SK-N-SH (cell line): ENCODE results near the gene ZNF804A. TPM values are rescaled to one million over a fixed set of nuclear protein-coding genes. Genes with fewer than 3 reads are reported as not detected.

Source experiments
- CTCF ChIA-PET: fragments of 300-600, 350-600 bp; formaldehyde crosslinking; extraction: SDS; loops from one replicate; lab custom pipeline; 2021; lab: Yijun Ruan, JAX
- POLR2A ChIA-PET: fragments of 350-600 bp; sonication (Branson Sonifier 250); formaldehyde crosslinking; extraction: SDS; loops from one replicate; lab custom pipeline; 2020; ENCODE audit warnings: antibody characterized with exemption, inconsistent platforms; lab: Yijun Ruan, JAX
- DNase-seq: peaks from one replicate; pipeline ENCODE4 v3.0.0; 2012
- H2AFZ ChIP-seq: fragments of 200-600 bp; sonication (generic); 2 replicates; pipeline ENCODE4 v1.8.1; 2016; ENCODE audit warnings: antibody characterized with exemption, mild to moderate bottlenecking, low read depth
- H3F3A ChIP-seq: fragments of 200-600 bp; sonication (generic); replicated peaks from 2 replicates; pipeline ENCODE3; 2016; ENCODE audit warnings: antibody characterized with exemption, mild to moderate bottlenecking; ENCODE audit not compliant: insufficient read depth
- H3K27ac ChIP-seq, 2 experiments: fragments of 200-500 bp in 1 of 2; fragments of 200-600 bp in 1 of 2; sonication (Bioruptor generic) in 1 of 2; sonication (generic), shearing (Covaris generic) in 1 of 2; 2 replicates each; pipeline versions ENCODE4 v1.5.1 to v1.6.1; 2014 to 2016; ENCODE audit warnings: low read depth in 2 of 2, inconsistent platforms in 1 of 2, low read length in 1 of 2, mild to moderate bottlenecking in 1 of 2, mixed read lengths in 1 of 2
- H3K27me3 ChIP-seq: fragments of 200-600 bp; sonication (generic), shearing (Covaris generic); 2 replicates; pipeline ENCODE4 v1.6.1; 2016; ENCODE audit warnings: mixed run types; ENCODE audit not compliant: insufficient read depth
- H3K36me3 ChIP-seq, 2 experiments: fragments of 200-500 bp in 1 of 2; fragments of 200-600 bp in 1 of 2; sonication (Bioruptor generic) in 1 of 2; sonication (generic) in 1 of 2; replicated peaks in 1 of 2; 2 replicates each; pipeline versions ENCODE3 to v1.5.1; 2014 to 2016; ENCODE audit warnings: low read length in 1 of 2, mild to moderate bottlenecking in 1 of 2; ENCODE audit not compliant: insufficient read depth in 2 of 2, control insufficient read depth in 1 of 2
- H3K4me1 ChIP-seq, 2 experiments: fragments of 200-500 bp in 1 of 2; fragments of 200-600 bp in 1 of 2; sonication (Bioruptor generic) in 1 of 2; sonication (generic), shearing (Covaris generic) in 1 of 2; 2 replicates each; pipeline versions ENCODE4 v1.5.1 to v1.6.1; 2014 to 2016; ENCODE audit warnings: low read depth in 1 of 2, low read length in 1 of 2, mixed run types in 1 of 2; ENCODE audit not compliant: insufficient read depth in 2 of 2, control insufficient read depth in 1 of 2
- H3K4me2 ChIP-seq: fragments of 200-600 bp; sonication (generic), shearing (Covaris generic); 2 replicates; pipeline ENCODE4 v1.6.1; 2017; ENCODE audit warnings: mixed run types
- H3K4me3 ChIP-seq, 2 experiments: fragments of 200-500 bp in 1 of 2; fragments of 200-600 bp in 1 of 2; sonication (Bioruptor generic) in 1 of 2; sonication (generic), shearing (Covaris generic) in 1 of 2; 2 replicates each; pipeline versions ENCODE4 v1.5.1 to v1.8.1; 2014 to 2016; ENCODE audit warnings: low read depth in 2 of 2, inconsistent platforms in 1 of 2, low read length in 1 of 2, mild to moderate bottlenecking in 1 of 2, mixed read lengths in 1 of 2, moderate library complexity in 1 of 2
- H3K79me2 ChIP-seq: fragments of 200-600 bp; sonication (generic); 2 replicates; pipeline ENCODE4 v1.8.1; 2017; ENCODE audit warnings: mild to moderate bottlenecking; ENCODE audit not compliant: insufficient read depth
- H3K9ac ChIP-seq: fragments of 200-600 bp; sonication (generic); 2 replicates; pipeline ENCODE4 v1.6.1; 2017; ENCODE audit warnings: mixed run types
- H3K9me2 ChIP-seq: fragments of 200-600 bp; sonication (generic); 2 replicates; pipeline ENCODE4 v1.6.1; 2017; ENCODE audit warnings: mixed run types
- H3K9me3 ChIP-seq: fragments of 200-600 bp; sonication (generic); 2 replicates; pipeline ENCODE4 v1.6.1; 2017; ENCODE audit warnings: mixed run types, mild to moderate bottlenecking, moderate library complexity
- H4K20me1 ChIP-seq: fragments of 200-600 bp; sonication (generic); 2 replicates; pipeline ENCODE4 v1.6.1; 2017; ENCODE audit warnings: mild to moderate bottlenecking, mixed run types; ENCODE audit not compliant: insufficient read depth
- CHD2 ChIP-seq: fragments of 150-350 bp; IDR thresholded peaks from 2 replicates; pipeline ENCODE4 v1.6.1; 2018; ENCODE audit warnings: low read length; ENCODE audit not compliant: partially characterized antibody
- EP300 ChIP-seq, 2 experiments: IDR thresholded peaks; 2 replicates each; pipeline versions ENCODE4 v1.4.0 to v1.6.1; 2012; ENCODE audit warnings: borderline replicate concordance in 1 of 2, low read depth in 1 of 2, low read length in 1 of 2
- EZH2phosphoT487 ChIP-seq: fragments of 200-600 bp; sonication (generic); IDR thresholded peaks from 2 replicates; pipeline ENCODE4 v1.6.1; 2017; ENCODE audit warnings: low read depth, mixed run types, mild to moderate bottlenecking, antibody characterized with exemption, moderate library complexity, borderline replicate concordance
- GABPA ChIP-seq: IDR thresholded peaks from 2 replicates; pipeline ENCODE4 v1.4.0; 2012; ENCODE audit warnings: low read depth, mild to moderate bottlenecking
- JUND ChIP-seq: IDR thresholded peaks from 2 replicates; pipeline ENCODE4 v1.4.0; 2012
- NFIC ChIP-seq: IDR thresholded peaks from 2 replicates; pipeline ENCODE4 v1.4.0; 2012; ENCODE audit warnings: borderline replicate concordance
- NRF1 ChIP-seq: IDR thresholded peaks from 2 replicates; pipeline ENCODE4 v1.6.1; 2012; ENCODE audit warnings: low read depth, mild to moderate bottlenecking, low read length
- POLR2AphosphoS5 ChIP-seq: IDR thresholded peaks from 2 replicates; pipeline ENCODE4 v1.6.1; 2012; ENCODE audit warnings: low read depth, low read length
- RCOR1 ChIP-seq: fragments of 150-350 bp; IDR thresholded peaks from 2 replicates; pipeline ENCODE4 v1.6.1; 2017; ENCODE audit warnings: antibody characterized with exemption, low read length
- RFX5 ChIP-seq: IDR thresholded peaks from 2 replicates; pipeline ENCODE4 v1.6.1; 2012; ENCODE audit warnings: mild to moderate bottlenecking, improper control_type of control experiment, low read length
- RXRA ChIP-seq: IDR thresholded peaks from 2 replicates; pipeline ENCODE4 v1.4.0; 2012; ENCODE audit warnings: low read depth, mild to moderate bottlenecking, borderline replicate concordance
- SIN3A ChIP-seq: IDR thresholded peaks from 2 replicates; pipeline ENCODE4 v1.6.1; 2012; ENCODE audit warnings: low read depth, mild to moderate bottlenecking, low read length, moderate library complexity, borderline replicate concordance
- SMC3 ChIP-seq: IDR thresholded peaks from 2 replicates; pipeline ENCODE4 v1.6.1; 2012; ENCODE audit warnings: low read depth, low read length, improper control_type of control experiment
- TAF1 ChIP-seq: IDR thresholded peaks from 2 replicates; pipeline ENCODE4 v1.6.1; 2012; ENCODE audit warnings: low read depth, mild to moderate bottlenecking, low read length, moderate library complexity, borderline replicate concordance
- TCF12 ChIP-seq: IDR thresholded peaks from 2 replicates; pipeline ENCODE4 v1.4.0; 2012
- TEAD4 ChIP-seq: IDR thresholded peaks from 2 replicates; pipeline ENCODE4 v1.4.0; 2012; ENCODE audit warnings: mild to moderate bottlenecking, borderline replicate concordance; ENCODE audit not compliant: insufficient read depth
- YY1 ChIP-seq: IDR thresholded peaks from 2 replicates; pipeline ENCODE4 v1.4.0; 2012; ENCODE audit warnings: low read depth, mild to moderate bottlenecking
- WGBS: methylation state at CpG from one replicate; pipeline ENCODE4 v1.1.6; 2017; ENCODE audit warnings: low lambda C conversion rate; 5-methylcytosine and 5-hydroxymethylcytosine counted together
- polyA plus RNA-seq, 3 experiments: library from polyadenylated mRNA; depleted of rRNA; stranded (reverse); fragments of >200 nt; gene quantifications; 2 replicates each; pipeline ENCODE4 v1.2.3, GENCODE V29; 2012
- TF ChIP-seq, protein P1 (sequence below): IDR thresholded peaks from 2 replicates; pipeline ENCODE4 v1.4.0; 2012; ENCODE audit warnings: low read depth
- TF ChIP-seq, protein P2 (sequence below): IDR thresholded peaks from 2 replicates; pipeline ENCODE4 v1.6.1; 2012; ENCODE audit warnings: mild to moderate bottlenecking, low read depth, low read length, moderate library complexity
- TF ChIP-seq, protein P3 (sequence below): fragments of 150-350 bp; IDR thresholded peaks from 2 replicates; pipeline ENCODE4 v1.6.1; 2016; ENCODE audit warnings: mild to moderate bottlenecking, low read depth, low read length

ZNF804A gene
- polyA plus RNA-seq, 1 of the 3 experiments (the other 2 are of a cell fraction) = 0.02 TPM

DNA sequence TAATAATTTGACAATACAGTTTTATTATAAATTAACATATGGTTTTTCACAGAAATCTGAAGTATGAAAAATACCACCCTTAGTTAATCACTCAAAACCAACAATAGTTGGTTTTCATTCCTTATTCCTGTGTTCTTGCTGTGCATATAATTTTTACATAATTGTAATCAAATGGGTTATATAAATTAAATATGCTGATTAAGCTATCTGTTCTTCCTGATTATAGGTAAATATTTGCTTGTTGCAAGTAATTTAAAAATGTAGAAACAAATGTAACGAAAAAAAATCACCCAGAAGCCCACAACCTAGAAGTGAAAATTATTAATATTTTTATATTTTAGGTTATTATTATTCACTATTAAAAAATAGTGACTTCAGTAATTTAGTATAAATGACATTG, 98.3 kb downstream of the ZNF804A start:
- Histone ChIP-seq H4K20me1 (no peaks in the 10 kb centered on the region), H3K4me1 (peaks cover 0 to 2% of the 10 kb centered on the region in 2 experiments; a peak in 2 of 4 replicates), H3K9ac (no peak overlapping the region), H2AFZ (no peak overlapping the region), H3K27me3 (no peaks in the 10 kb centered on the region)
- POLR2A ChIA-PET = no interaction called here
- no peak for DNase-seq
- TF ChIP-seq EZH2phosphoT487 (no peak), GABPA (no peak), NFIC (no peak), TCF12 (no peak), JUND (no peak), EP300 (IDR thresholded peaks at IDR 0.05; ENCODE audit: borderline replicate concordance in 1 of 2, low read depth in 1 of 2, low read length in 1 of 2) (no peak), CHD2 (no peak), SMC3 (no peak), TEAD4 (no peak), NRF1 (no peak), TAF1 (no peak), RFX5 (no peak), POLR2AphosphoS5 (no peak), RXRA (no peak), RCOR1 (no peak), YY1 (no peak), SIN3A (no peak)
- TF ChIP-seq, protein P1, sequence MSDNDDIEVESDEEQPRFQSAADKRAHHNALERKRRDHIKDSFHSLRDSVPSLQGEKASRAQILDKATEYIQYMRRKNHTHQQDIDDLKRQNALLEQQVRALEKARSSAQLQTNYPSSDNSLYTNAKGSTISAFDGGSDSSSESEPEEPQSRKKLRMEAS = no peak
- TF ChIP-seq, protein P2, sequence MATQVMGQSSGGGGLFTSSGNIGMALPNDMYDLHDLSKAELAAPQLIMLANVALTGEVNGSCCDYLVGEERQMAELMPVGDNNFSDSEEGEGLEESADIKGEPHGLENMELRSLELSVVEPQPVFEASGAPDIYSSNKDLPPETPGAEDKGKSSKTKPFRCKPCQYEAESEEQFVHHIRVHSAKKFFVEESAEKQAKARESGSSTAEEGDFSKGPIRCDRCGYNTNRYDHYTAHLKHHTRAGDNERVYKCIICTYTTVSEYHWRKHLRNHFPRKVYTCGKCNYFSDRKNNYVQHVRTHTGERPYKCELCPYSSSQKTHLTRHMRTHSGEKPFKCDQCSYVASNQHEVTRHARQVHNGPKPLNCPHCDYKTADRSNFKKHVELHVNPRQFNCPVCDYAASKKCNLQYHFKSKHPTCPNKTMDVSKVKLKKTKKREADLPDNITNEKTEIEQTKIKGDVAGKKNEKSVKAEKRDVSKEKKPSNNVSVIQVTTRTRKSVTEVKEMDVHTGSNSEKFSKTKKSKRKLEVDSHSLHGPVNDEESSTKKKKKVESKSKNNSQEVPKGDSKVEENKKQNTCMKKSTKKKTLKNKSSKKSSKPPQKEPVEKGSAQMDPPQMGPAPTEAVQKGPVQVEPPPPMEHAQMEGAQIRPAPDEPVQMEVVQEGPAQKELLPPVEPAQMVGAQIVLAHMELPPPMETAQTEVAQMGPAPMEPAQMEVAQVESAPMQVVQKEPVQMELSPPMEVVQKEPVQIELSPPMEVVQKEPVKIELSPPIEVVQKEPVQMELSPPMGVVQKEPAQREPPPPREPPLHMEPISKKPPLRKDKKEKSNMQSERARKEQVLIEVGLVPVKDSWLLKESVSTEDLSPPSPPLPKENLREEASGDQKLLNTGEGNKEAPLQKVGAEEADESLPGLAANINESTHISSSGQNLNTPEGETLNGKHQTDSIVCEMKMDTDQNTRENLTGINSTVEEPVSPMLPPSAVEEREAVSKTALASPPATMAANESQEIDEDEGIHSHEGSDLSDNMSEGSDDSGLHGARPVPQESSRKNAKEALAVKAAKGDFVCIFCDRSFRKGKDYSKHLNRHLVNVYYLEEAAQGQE = no peak
- TF ChIP-seq, protein P3, sequence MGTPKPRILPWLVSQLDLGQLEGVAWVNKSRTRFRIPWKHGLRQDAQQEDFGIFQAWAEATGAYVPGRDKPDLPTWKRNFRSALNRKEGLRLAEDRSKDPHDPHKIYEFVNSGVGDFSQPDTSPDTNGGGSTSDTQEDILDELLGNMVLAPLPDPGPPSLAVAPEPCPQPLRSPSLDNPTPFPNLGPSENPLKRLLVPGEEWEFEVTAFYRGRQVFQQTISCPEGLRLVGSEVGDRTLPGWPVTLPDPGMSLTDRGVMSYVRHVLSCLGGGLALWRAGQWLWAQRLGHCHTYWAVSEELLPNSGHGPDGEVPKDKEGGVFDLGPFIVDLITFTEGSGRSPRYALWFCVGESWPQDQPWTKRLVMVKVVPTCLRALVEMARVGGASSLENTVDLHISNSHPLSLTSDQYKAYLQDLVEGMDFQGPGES = no peak
- TF ChIP-seq, all 33 proteins: peak for 0
- no peak overlapping the region for H3K27ac ChIP-seq
- CTCF ChIA-PET = no interaction called here
- no peaks in the 10 kb centered on the region for H3K36me3 ChIP-seq
- H3F3A ChIP-seq = no peaks in the 10 kb centered on the region
- no peaks in the 10 kb centered on the region for H3K79me2 ChIP-seq
- no peak overlapping the region for H3K4me2 ChIP-seq
- H3K4me3 ChIP-seq = no peak overlapping the region
- H3K9me2 ChIP-seq = no peaks in the 10 kb centered on the region
- H3K9me3 ChIP-seq = no peaks in the 10 kb centered on the region
- 19% methylated on average over 1 of the region's 1 CpG for WGBS
